B cell (primary cell): ENCODE results near the gene FAM72D.
"Not testable (repeated sequence)": the region's sequence is repeated elsewhere in the genome, so short reads cannot be mapped to it uniquely, and the experiment has no call there.

Source experiments
- EZH2 ChIP-seq: IDR thresholded peaks from 2 replicates; pipeline ENCODE4 v1.6.1; 2012; ENCODE audit warnings: borderline replicate concordance, low read depth, mild to moderate bottlenecking, moderate library complexity, low read length; ENCODE audit not compliant: insufficient read depth, poor library complexity, severe bottlenecking
- TF ChIP-seq, protein P1 (sequence below): fragments of 200-600 bp; IDR thresholded peaks from one replicate; pipeline ENCODE4 v1.8.0; 2022; ENCODE audit warnings: antibody characterized with exemption, mild to moderate bottlenecking

DNA sequence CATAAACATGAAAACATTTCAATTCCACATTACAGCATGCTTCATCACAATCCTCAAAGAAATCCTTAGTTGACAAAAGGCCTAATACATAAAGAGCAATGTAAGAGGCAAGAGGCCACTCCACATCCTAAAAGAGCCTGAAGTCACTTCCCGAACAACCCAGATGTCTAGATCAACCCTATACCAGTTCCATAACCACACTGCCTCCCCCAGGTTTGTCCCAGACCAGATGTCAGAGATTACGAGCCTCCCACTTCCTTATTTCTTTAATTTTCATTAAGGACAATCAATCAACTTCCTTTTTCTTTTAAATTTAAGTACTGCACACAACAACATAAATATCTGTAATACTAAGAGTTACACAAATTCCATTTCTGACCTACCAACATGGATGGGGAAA lies 16.0 kb upstream of the FAM72D start:
- not testable (repeated sequence) for TF ChIP-seq EZH2
- TF ChIP-seq, protein P1, sequence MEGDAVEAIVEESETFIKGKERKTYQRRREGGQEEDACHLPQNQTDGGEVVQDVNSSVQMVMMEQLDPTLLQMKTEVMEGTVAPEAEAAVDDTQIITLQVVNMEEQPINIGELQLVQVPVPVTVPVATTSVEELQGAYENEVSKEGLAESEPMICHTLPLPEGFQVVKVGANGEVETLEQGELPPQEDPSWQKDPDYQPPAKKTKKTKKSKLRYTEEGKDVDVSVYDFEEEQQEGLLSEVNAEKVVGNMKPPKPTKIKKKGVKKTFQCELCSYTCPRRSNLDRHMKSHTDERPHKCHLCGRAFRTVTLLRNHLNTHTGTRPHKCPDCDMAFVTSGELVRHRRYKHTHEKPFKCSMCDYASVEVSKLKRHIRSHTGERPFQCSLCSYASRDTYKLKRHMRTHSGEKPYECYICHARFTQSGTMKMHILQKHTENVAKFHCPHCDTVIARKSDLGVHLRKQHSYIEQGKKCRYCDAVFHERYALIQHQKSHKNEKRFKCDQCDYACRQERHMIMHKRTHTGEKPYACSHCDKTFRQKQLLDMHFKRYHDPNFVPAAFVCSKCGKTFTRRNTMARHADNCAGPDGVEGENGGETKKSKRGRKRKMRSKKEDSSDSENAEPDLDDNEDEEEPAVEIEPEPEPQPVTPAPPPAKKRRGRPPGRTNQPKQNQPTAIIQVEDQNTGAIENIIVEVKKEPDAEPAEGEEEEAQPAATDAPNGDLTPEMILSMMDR: not testable (repeated sequence)
